ENCODE measurements around the gene FAAP100. TPM values are rescaled to one million over a fixed set of nuclear protein-coding genes. Genes with fewer than 3 reads are reported as not detected.

The FAAP100 gene
- polyA plus RNA-seq, 1 donor, result 26.9 TPM

GRCh38 chr17:81524865-81525159 lies 27.3 kb downstream of the FAAP100 start:
- peaks cover 34% of the 10 kb centered on the region for H3K27me3 ChIP-seq (ENCODE audit: control insufficient read depth, insufficient read depth, low read length)
- H3K4me3 ChIP-seq (ENCODE audit: low read length), result no peak overlapping the region
- no peak overlapping the region for H3K27ac ChIP-seq (ENCODE audit: low read length)
- peaks cover 17% of the 10 kb centered on the region for H3K4me1 ChIP-seq (ENCODE audit: control insufficient read depth, insufficient read depth, low read length)
- no peak for DNase-seq
- peaks cover 5% of the 10 kb centered on the region for H3K9me3 ChIP-seq (ENCODE audit: control insufficient read depth, low read depth, low read length)
- no CpG with 5 or more reads among the region's 8 CpGs for WGBS (ENCODE audit: insufficient coverage, low lambda C conversion rate)
- no peaks in the 10 kb centered on the region for H3K36me3 ChIP-seq (ENCODE audit: control insufficient read depth, insufficient read depth, low read length)

DNA sequence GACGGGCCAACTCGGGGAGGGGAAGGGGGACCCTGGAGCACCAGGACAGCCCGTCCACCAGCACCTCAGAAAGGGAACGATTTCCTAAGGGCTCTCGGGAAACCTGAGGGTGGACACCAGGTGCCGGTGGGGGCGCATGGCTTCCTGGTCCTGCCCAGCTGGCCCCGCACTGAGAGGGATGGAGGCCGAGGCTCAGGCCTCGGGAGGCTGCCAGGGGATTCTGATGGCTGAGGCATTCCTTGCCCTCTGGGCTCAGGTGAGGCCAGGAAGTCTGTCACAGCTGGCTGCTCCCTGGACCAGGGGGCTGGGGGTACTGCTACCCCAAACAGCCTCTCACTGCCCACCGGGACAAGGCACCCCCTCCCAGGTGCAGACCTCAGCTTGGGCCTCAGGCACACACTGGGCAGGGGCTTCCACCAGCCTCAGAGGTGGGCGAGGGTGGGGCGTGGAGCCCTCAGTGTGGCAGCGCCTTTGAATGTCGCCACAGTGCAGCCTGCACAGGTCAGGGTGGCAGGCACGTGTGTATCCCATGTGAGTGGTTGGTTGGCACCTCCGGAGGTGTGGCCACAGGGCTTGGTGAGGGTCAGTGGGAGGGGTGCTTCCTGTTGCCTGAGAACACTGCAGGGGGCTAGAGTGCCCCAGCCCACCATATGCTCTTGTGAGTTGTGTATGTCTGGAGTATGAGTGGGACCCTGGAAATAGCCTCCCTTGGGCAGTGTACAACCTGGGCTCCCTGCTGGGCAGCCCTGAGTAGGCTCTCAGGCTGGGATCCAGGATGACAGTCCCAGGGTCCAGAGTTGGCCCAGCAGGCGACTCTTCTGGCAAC lies 27.9 kb downstream of the FAAP100 start:
- WGBS (ENCODE audit: insufficient coverage, low lambda C conversion rate), result no CpG with 5 or more reads among the region's 18 CpGs
- DNase-seq, result no peak
- H3K27ac ChIP-seq (ENCODE audit: low read length), result no peak overlapping the region
- H3K36me3 ChIP-seq (ENCODE audit: control insufficient read depth, insufficient read depth, low read length), result no peaks in the 10 kb centered on the region
- no peak overlapping the region for H3K4me3 ChIP-seq (ENCODE audit: low read length)
- H3K27me3 ChIP-seq (ENCODE audit: control insufficient read depth, insufficient read depth, low read length), result peaks cover 35% of the 10 kb centered on the region
- H3K9me3 ChIP-seq (ENCODE audit: control insufficient read depth, low read depth, low read length), result peaks cover 5% of the 10 kb centered on the region
- H3K4me1 ChIP-seq (ENCODE audit: control insufficient read depth, insufficient read depth, low read length), result peaks cover 21% of the 10 kb centered on the region

DNA sequence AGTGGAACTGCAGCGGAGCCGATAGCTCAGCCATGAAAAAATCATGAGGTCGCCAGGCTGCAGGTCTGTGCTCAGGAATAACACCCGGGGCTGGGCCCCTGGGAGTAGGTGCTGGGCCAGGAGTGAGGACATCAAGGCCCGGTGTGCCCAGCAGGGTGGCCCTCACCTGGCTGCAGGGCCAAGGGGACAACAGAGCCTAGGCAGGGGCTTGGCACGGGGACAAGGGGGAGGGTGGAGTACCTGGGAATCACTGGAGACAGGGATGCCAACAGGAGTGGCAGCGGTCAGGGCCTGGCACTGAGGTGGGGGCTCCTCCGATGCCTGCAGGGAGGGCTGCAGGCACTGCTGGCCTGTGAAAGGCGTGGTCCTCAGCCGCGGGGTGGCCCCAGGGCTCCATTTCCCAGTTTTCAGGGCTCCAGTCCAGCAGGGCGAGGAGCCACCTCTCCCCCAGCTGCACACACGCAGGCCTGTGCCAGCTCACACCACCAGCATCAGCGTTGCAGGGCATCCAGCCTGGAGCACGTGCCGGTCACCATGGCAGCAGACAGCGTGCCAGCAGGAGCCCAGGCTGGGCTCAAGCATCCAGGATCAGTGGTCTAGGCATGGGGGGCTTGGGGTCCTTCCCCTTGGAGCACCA lies 28.6 kb downstream of the FAAP100 start:
- H3K27ac ChIP-seq (ENCODE audit: low read length), result no peak overlapping the region
- DNase-seq, result peak in 1 of 2 donors; percentile 51
- H3K9me3 ChIP-seq (ENCODE audit: control insufficient read depth, low read depth, low read length), result no peaks in the 10 kb centered on the region
- WGBS (ENCODE audit: insufficient coverage, low lambda C conversion rate), result no CpG with 5 or more reads among the region's 17 CpGs
- peaks cover 27% of the 10 kb centered on the region for H3K27me3 ChIP-seq (ENCODE audit: control insufficient read depth, insufficient read depth, low read length)
- peaks cover 23% of the 10 kb centered on the region for H3K4me1 ChIP-seq (ENCODE audit: control insufficient read depth, insufficient read depth, low read length)
- H3K36me3 ChIP-seq (ENCODE audit: control insufficient read depth, insufficient read depth, low read length), result no peaks in the 10 kb centered on the region
- no peak overlapping the region for H3K4me3 ChIP-seq (ENCODE audit: low read length)

- Histone ChIP-seq H3K27me3 (ENCODE audit: control insufficient read depth, insufficient read depth, low read length) (peaks cover 20% of the 10 kb centered on the region), H3K27ac (ENCODE audit: low read length) (no peak overlapping the region), H3K36me3 (ENCODE audit: control insufficient read depth, insufficient read depth, low read length) (no peaks in the 10 kb centered on the region), H3K9me3 (ENCODE audit: control insufficient read depth, low read depth, low read length) (no peaks in the 10 kb centered on the region), H3K4me3 (ENCODE audit: low read length) (no peak overlapping the region), H3K4me1 (ENCODE audit: control insufficient read depth, insufficient read depth, low read length) (peaks cover 29% of the 10 kb centered on the region)
- peak in 1 of 2 donors; percentile 62 for DNase-seq
- no CpG with 5 or more reads among the region's 26 CpGs for WGBS (ENCODE audit: insufficient coverage, low lambda C conversion rate)
Measured at GRCh38 chr17:81522491-81523401, 29.4 kb downstream of the FAAP100 start.

GRCh38 chr17:81520021-81520901 lies 31.9 kb downstream of the FAAP100 start:
- peaks cover 39% of the 10 kb centered on the region for H3K4me1 ChIP-seq (ENCODE audit: control insufficient read depth, insufficient read depth, low read length)
- no CpG with 5 or more reads among the region's 14 CpGs for WGBS (ENCODE audit: insufficient coverage, low lambda C conversion rate)
- no peak for DNase-seq

GRCh38 chr17:81519284-81520020 lies 32.7 kb downstream of the FAAP100 start:
- peaks cover 3% of the 10 kb centered on the region for H3K27me3 ChIP-seq (ENCODE audit: control insufficient read depth, insufficient read depth, low read length)
- H3K36me3 ChIP-seq (ENCODE audit: control insufficient read depth, insufficient read depth, low read length), result no peaks in the 10 kb centered on the region
- DNase-seq, result peak; percentile 71 to 86
- H3K4me3 ChIP-seq (ENCODE audit: low read length), result peak overlapping the region; percentile 51
- peak overlapping the region; percentile 19 for H3K27ac ChIP-seq (ENCODE audit: low read length)
- no peaks in the 10 kb centered on the region for H3K9me3 ChIP-seq (ENCODE audit: control insufficient read depth, low read depth, low read length)
- WGBS (ENCODE audit: insufficient coverage, low lambda C conversion rate), result no CpG with 5 or more reads among the region's 61 CpGs
- peaks cover 39% of the 10 kb centered on the region for H3K4me1 ChIP-seq (ENCODE audit: control insufficient read depth, insufficient read depth, low read length)

More at GRCh38 chr17:81520021-81520901, 31.9 kb downstream of the FAAP100 start:
- Histone ChIP-seq H3K4me3 (ENCODE audit: low read length) (peak overlapping the region; percentile 51), H3K27me3 (ENCODE audit: control insufficient read depth, insufficient read depth, low read length) (peaks cover 3% of the 10 kb centered on the region), H3K9me3 (ENCODE audit: control insufficient read depth, low read depth, low read length) (no peaks in the 10 kb centered on the region), H3K27ac (ENCODE audit: low read length) (no peak overlapping the region), H3K36me3 (ENCODE audit: control insufficient read depth, insufficient read depth, low read length) (no peaks in the 10 kb centered on the region)

DNA sequence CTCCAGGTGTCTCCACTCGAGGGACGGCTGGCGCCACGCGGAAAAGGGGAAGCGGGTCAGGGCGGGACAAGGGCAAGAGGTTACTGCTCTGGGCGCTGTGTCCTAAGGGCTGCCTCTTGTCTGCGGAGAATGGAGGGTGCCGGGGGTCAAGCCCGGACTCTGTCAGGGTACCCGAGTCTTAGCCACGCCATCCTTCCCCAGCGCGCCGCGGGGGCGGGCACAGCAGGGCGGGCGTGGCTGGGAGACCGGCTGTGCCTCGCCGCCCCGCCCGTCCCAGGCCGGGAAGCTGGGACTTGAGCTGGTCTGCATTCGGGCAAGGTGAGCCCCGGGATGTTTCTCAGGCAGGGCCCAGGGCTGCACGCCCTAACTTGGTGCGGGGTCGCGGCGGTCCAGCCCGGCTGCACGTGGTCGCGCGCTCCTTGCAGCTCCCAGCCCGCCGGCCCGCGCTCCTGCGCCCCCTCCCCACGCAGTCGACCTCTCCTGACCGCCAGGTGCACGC lies 33.3 kb downstream of the FAAP100 start:
- Histone ChIP-seq H3K9me3 (ENCODE audit: control insufficient read depth, low read depth, low read length) (no peaks in the 10 kb centered on the region), H3K27me3 (ENCODE audit: control insufficient read depth, insufficient read depth, low read length) (peaks cover 3% of the 10 kb centered on the region), H3K36me3 (ENCODE audit: control insufficient read depth, insufficient read depth, low read length) (no peaks in the 10 kb centered on the region), H3K27ac (ENCODE audit: low read length) (peak overlapping the region; percentile 20), H3K4me3 (ENCODE audit: low read length) (peak overlapping the region; percentile 51), H3K4me1 (ENCODE audit: control insufficient read depth, insufficient read depth, low read length) (peaks cover 39% of the 10 kb centered on the region)
- peak in 1 of 2 donors; percentile 69 for DNase-seq
- no CpG with 5 or more reads among the region's 47 CpGs for WGBS (ENCODE audit: insufficient coverage, low lambda C conversion rate)

GRCh38 chr17:81518113-81518784 lies 33.9 kb downstream of the FAAP100 start:
- peaks cover 37% of the 10 kb centered on the region for H3K4me1 ChIP-seq (ENCODE audit: control insufficient read depth, insufficient read depth, low read length)
- H3K4me3 ChIP-seq (ENCODE audit: low read length), result peak overlapping the region; percentile 8
- DNase-seq, result no peak
- peak overlapping the region; percentile 20 for H3K27ac ChIP-seq (ENCODE audit: low read length)
- H3K27me3 ChIP-seq (ENCODE audit: control insufficient read depth, insufficient read depth, low read length), result peaks cover 3% of the 10 kb centered on the region
- WGBS (ENCODE audit: insufficient coverage, low lambda C conversion rate), result no CpG with 5 or more reads among the region's 24 CpGs
- H3K9me3 ChIP-seq (ENCODE audit: control insufficient read depth, low read depth, low read length), result no peaks in the 10 kb centered on the region
- no peaks in the 10 kb centered on the region for H3K36me3 ChIP-seq (ENCODE audit: control insufficient read depth, insufficient read depth, low read length)
